ENCODE measurements around the gene CBFA2T3. TPM values are rescaled to one million over a fixed set of nuclear protein-coding genes. Genes with fewer than 3 reads are reported as not detected.

CBFA2T3 gene
- total RNA-seq, 1 donor from 2014 or later = not detected

DNA sequence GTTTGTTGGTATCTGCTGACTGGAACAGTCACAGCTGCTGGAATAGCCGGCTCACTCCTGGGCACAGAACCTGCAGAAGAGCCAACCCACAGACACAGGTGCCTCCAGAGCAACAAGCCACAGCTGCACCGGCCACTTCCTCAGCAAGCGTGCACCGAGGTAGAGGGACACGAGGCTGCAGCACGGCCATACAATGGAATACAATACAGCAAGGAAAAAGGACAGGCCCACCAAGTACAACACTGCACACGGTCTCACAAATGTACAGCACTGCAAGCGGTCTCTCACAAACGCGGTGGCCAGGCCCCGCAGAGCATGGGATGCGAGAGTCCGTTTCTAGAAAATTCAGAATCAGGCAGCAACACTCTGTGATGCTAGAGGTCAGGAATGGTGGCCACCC is 63.1 kb downstream of the CBFA2T3 start:
- H3K4me1 Mint-ChIP-seq (ENCODE audit: unreplicated experiment) = peaks cover 28% of the 10 kb centered on the region
- H3K27me3 Mint-ChIP-seq (ENCODE audit: unreplicated experiment) = peaks cover 10% of the 10 kb centered on the region
- no peak overlapping the region for H3K4me3 Mint-ChIP-seq (ENCODE audit: unreplicated experiment)
- no peak for DNase-seq (ENCODE audit: extremely low spot score, unreplicated experiment)
- no peaks in the 10 kb centered on the region for H3K9me3 Mint-ChIP-seq (ENCODE audit: unreplicated experiment)
- H3K36me3 Mint-ChIP-seq (ENCODE audit: unreplicated experiment) = no peaks in the 10 kb centered on the region
- H3K27ac Mint-ChIP-seq (ENCODE audit: unreplicated experiment) = no peak overlapping the region
- TF ChIP-seq, protein P1, sequence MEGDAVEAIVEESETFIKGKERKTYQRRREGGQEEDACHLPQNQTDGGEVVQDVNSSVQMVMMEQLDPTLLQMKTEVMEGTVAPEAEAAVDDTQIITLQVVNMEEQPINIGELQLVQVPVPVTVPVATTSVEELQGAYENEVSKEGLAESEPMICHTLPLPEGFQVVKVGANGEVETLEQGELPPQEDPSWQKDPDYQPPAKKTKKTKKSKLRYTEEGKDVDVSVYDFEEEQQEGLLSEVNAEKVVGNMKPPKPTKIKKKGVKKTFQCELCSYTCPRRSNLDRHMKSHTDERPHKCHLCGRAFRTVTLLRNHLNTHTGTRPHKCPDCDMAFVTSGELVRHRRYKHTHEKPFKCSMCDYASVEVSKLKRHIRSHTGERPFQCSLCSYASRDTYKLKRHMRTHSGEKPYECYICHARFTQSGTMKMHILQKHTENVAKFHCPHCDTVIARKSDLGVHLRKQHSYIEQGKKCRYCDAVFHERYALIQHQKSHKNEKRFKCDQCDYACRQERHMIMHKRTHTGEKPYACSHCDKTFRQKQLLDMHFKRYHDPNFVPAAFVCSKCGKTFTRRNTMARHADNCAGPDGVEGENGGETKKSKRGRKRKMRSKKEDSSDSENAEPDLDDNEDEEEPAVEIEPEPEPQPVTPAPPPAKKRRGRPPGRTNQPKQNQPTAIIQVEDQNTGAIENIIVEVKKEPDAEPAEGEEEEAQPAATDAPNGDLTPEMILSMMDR (IDR thresholded peaks at IDR 0.05) = no peak

DNA sequence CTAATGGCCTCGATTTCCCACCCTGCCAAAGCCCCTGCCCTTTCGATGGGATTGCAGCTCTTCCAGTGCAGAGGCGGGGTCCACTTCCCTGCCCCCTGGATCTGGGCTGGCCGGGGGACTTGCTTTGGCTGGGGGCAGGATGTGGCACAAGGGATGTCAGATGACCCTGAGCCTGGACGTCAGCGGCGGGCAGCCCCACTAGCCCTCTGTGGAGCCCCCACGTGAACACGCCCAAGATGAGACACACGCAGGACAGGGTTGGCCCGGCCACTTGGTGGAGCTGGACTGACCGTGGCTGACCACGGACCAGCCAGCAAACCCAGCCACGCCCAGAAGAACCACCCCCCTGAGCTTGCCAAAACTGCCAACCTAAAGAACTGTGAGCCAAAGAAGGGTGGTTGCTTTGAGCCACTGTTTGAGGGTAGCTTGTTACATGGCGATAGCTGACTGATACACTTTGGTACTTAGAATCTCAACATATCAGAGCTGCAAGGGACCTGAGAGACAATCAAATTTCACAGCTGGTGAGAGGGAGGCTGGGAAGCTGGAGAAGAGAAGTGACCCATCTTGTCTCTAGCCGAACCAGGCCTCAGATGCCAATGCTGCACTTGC is 63.9 kb downstream of the CBFA2T3 start:
- no peak for DNase-seq (ENCODE audit: extremely low spot score, unreplicated experiment)
- Mint-ChIP-seq H3K4me1 (ENCODE audit: unreplicated experiment) (peaks cover 27% of the 10 kb centered on the region), H3K4me3 (ENCODE audit: unreplicated experiment) (no peak overlapping the region), H3K27me3 (ENCODE audit: unreplicated experiment) (peaks cover 10% of the 10 kb centered on the region), H3K9me3 (ENCODE audit: unreplicated experiment) (no peaks in the 10 kb centered on the region), H3K36me3 (ENCODE audit: unreplicated experiment) (no peaks in the 10 kb centered on the region), H3K27ac (ENCODE audit: unreplicated experiment) (no peak overlapping the region)
- TF ChIP-seq, protein P1 (IDR thresholded peaks at IDR 0.05) = no peak

DNA sequence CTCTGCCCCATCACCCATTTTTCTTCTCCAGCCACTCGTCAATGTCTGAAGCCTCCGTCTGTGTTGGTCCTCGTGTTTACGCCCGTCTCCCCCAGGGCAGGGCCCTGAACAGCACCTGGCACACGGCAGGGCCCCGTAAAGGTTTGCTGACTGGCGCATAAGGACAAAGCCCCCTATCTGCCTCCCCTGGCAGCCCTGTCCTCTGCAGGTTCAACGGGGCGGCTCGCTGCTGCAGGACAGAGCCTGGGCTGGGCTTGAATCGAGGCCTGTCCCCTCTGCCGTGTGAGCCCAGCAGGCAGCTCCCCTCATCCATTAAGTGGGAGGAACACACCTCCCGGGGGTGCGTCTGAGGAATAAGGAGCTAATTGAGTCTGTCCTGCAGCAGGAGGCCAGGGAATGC is 64.5 kb downstream of the CBFA2T3 start:
- Mint-ChIP-seq H3K27ac (ENCODE audit: unreplicated experiment) (no peak overlapping the region), H3K4me1 (ENCODE audit: unreplicated experiment) (peaks cover 26% of the 10 kb centered on the region), H3K9me3 (ENCODE audit: unreplicated experiment) (no peaks in the 10 kb centered on the region), H3K27me3 (ENCODE audit: unreplicated experiment) (peaks cover 10% of the 10 kb centered on the region), H3K4me3 (ENCODE audit: unreplicated experiment) (no peak overlapping the region), H3K36me3 (ENCODE audit: unreplicated experiment) (no peaks in the 10 kb centered on the region)
- no peak for DNase-seq (ENCODE audit: extremely low spot score, unreplicated experiment)
- TF ChIP-seq, protein P1 (IDR thresholded peaks at IDR 0.05) = no peak

DNA sequence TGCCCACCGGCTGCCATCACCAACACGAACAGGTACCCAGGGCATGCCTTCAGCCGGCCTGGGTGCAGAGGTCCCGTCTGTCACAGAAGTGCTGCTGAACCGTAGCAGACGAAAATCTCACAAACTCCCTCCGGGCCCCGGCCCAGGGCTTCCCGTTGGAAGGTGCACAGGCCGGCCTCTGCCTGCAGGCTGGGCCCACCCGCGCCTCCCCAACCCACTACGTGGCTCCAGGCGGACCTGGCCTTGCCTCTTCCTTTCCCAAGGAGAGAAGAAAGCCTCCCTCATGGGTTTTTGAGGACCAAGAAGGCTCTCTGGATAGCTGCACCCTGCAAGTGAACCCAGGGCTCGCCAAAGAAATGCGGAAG is 65.1 kb downstream of the CBFA2T3 start:
- H3K36me3 Mint-ChIP-seq (ENCODE audit: unreplicated experiment) = no peaks in the 10 kb centered on the region
- H3K4me3 Mint-ChIP-seq (ENCODE audit: unreplicated experiment) = no peak overlapping the region
- no peak overlapping the region for H3K27ac Mint-ChIP-seq (ENCODE audit: unreplicated experiment)
- H3K27me3 Mint-ChIP-seq (ENCODE audit: unreplicated experiment) = peaks cover 10% of the 10 kb centered on the region
- H3K9me3 Mint-ChIP-seq (ENCODE audit: unreplicated experiment) = no peaks in the 10 kb centered on the region
- TF ChIP-seq, protein P1 (IDR thresholded peaks at IDR 0.05) = no peak
- peaks cover 20% of the 10 kb centered on the region for H3K4me1 Mint-ChIP-seq (ENCODE audit: unreplicated experiment)
- DNase-seq (ENCODE audit: extremely low spot score, unreplicated experiment) = no peak

DNA sequence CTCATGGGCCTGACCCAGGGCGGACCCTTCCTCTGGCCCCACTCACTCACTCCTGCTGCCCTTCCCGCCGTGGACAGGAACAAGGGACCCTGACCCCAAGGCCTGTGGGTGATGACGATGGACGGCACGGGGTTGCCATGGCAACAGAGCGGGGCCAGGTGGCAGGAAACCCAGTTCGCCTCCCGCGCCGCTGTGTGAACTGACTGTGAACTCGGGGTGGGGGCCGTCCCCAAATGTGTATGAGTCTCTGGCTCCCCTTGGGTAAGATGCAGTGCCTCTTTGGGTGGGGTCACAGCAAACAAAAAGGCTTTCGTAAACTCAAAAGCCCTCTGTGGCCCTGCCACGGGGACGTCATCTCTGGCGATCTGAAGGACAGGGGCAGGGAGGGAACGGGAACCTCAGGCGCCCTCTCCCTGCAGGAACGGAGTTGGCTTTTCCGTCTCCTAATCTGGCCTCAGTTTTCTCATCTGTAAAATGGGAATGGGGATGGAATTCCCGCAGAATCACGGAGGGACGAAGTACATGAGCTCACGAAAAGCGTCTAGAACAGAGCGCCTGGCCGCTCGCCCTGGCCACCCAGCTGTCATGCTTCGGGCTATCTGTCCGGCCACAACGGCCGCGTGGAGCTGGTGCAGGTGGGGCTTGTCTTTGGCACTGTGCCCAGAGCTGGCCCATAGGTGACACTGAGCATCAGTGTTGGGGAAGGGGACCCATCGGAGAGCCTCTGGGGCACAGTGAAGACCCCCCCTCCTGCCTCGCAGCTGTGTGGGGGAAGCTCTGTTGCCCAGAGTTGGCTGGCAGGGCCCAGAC is 65.7 kb downstream of the CBFA2T3 start:
- H3K27ac Mint-ChIP-seq (ENCODE audit: unreplicated experiment) = no peak overlapping the region
- peaks cover 16% of the 10 kb centered on the region for H3K4me1 Mint-ChIP-seq (ENCODE audit: unreplicated experiment)
- TF ChIP-seq, protein P1 (IDR thresholded peaks at IDR 0.05) = no peak
- H3K36me3 Mint-ChIP-seq (ENCODE audit: unreplicated experiment) = no peaks in the 10 kb centered on the region
- peaks cover 10% of the 10 kb centered on the region for H3K27me3 Mint-ChIP-seq (ENCODE audit: unreplicated experiment)
- no peak overlapping the region for H3K4me3 Mint-ChIP-seq (ENCODE audit: unreplicated experiment)
- no peak for DNase-seq (ENCODE audit: extremely low spot score, unreplicated experiment)
- H3K9me3 Mint-ChIP-seq (ENCODE audit: unreplicated experiment) = no peaks in the 10 kb centered on the region
